ENCODE measurements around the gene ALDH2.

- no peak for TF ChIP-seq CTCF (optimal IDR thresholded peaks at IDR 0.05 in 1 of 3, IDR thresholded peaks at IDR 0.05 in 1 of 3, conservative IDR thresholded peaks at IDR 0.05 in 1 of 3; ENCODE audit: extremely low read depth in 1 of 3, insufficient read depth in 2 of 3, low read length in 3 of 3)
- no peak for TF ChIP-seq EZH2 (IDR thresholded peaks at IDR 0.05; ENCODE audit: low read length)
Measured at GRCh38 chr12:111730420-111730819, 36.3 kb upstream of the ALDH2 start.

Data from keratinocyte (primary cell).